ENCODE measurements around the gene ISLR2. TPM values are rescaled to one million over a fixed set of nuclear protein-coding genes. Genes with fewer than 3 reads are reported as not detected.

Gene ISLR2
- total and polyA plus RNA-seq, 2 donors (not counting 3 experiments of a cell fraction or from before 2014, with no cell fraction given): not detected

DNA sequence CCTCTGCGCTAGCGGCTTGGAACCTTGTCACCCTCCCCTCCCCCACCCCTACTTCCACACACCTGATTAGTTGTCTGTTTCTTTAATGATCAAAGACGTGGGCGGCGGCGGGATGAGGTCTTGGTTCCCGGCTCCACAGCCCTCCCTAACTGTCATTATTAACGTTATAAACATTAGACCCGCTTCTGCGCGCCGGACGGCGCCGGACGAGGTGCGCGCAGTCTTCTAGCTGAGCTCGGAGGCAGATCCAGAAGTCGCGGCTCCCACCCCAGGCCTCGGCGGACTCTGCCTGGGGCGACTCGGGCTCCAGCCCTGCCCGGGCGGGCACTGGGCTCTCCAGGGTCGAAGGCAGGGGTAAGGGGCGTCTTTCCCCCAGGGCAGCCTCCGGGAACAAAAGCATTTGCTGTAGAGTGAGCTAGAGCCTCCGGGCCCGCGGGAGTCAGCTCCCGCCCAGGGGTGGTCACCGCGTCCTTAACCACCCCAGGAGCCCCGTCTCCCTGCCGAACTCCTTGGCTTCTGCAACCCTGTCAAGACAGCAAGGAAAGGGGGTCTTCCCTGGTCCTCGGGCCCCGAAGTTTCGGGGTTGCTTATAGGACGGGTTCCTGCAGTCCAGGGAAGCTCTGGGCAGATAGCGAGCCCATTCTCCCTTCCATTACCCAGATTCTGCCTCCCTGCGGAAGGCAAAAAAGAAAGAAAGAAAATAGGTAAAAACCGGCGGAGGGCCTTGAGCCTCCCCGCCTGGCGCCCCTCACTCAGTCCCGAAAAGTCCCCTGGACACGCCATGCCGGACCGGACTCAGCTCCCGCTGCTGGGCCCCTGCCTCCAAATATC is 2.2 kb upstream of the ISLR2 start:
- no peak overlapping the region for H2AFZ ChIP-seq (ENCODE audit: low read depth, low read length)
- no peak overlapping the region for H3K9ac ChIP-seq (replicated peaks; ENCODE audit: extremely low read depth, insufficient read depth, low read length)
- no peaks in the 10 kb centered on the region for H3K79me2 ChIP-seq (ENCODE audit: control insufficient read depth, insufficient read depth, low read length)
- H3K36me3 ChIP-seq (ENCODE audit: control insufficient read depth in 2 of 2, extremely low read depth in 1 of 2, insufficient read depth in 2 of 2, low read length in 2 of 2): no peaks in the 10 kb centered on the region
- no peak overlapping the region for H3K27ac ChIP-seq (ENCODE audit: insufficient read depth, low read depth, low read length)
- peaks cover 4% of the 10 kb centered on the region for H3K4me1 ChIP-seq (ENCODE audit: control insufficient read depth, extremely low read depth, insufficient read depth, low read length)
- TF ChIP-seq POLR2A (IDR thresholded peaks at IDR 0.05; ENCODE audit: low read depth, low read length) (no peak), EZH2 (IDR thresholded peaks at IDR 0.05; ENCODE audit: borderline replicate concordance, low read depth, low read length, severe bottlenecking) (peak; percentile 77)
- ChIA-PET CTCF (interaction anchor here (0.6 to 3.7 kb wide), 14 partner anchors 10 to 443 kb away, joined by 3 to 115 read pairs (median 6); no protein-coding TSS in a partner anchor), POLR2A (interaction anchor here (0.6 kb wide), 1 partner anchor 192 kb away, joined by 3 read pairs; no protein-coding TSS in a partner anchor)
- no peaks in the 10 kb centered on the region for H3K9me3 ChIP-seq (replicated peaks; ENCODE audit: control insufficient read depth, insufficient read depth, low read length)
- intact Hi-C loops (cut with micrococcal nuclease): loop anchor here (1.0 to 2.0 kb wide), 3 partner anchors 175 to 194 kb away; no protein-coding TSS in a partner anchor
- no TSS peak for BruUV-seq (replicated peaks)
- DNase-seq (ENCODE audit: low read depth, low spot score) (no peak), FAIRE-seq (no peak)
- no peak overlapping the region for H3K4me2 ChIP-seq (ENCODE audit: insufficient read depth, low read length)
- no peaks in the 10 kb centered on the region for H3K9me1 ChIP-seq (replicated peaks; ENCODE audit: control insufficient read depth, extremely low read depth, insufficient read depth, low read length)
- H3K4me3 ChIP-seq (replicated peaks in 1 of 3; ENCODE audit: insufficient read depth in 1 of 3, low read depth in 1 of 3, low read length in 3 of 3): peak overlapping the region in 1 of 3 experiments; percentile 14
- H4K20me1 ChIP-seq (replicated peaks; ENCODE audit: control insufficient read depth, extremely low read depth, insufficient read depth, low read length): no peaks in the 10 kb centered on the region
- dilution Hi-C loops (cut with MboI; ENCODE audit: extremely low pct_ligation_motif_present, low sequenced_read_pairs): no loop called here
- H3K27me3 ChIP-seq (ENCODE audit: control insufficient read depth in 2 of 2, insufficient read depth in 2 of 2, low read length in 2 of 2): peaks cover 62 to 78% of the 10 kb centered on the region in 2 experiments

DNA sequence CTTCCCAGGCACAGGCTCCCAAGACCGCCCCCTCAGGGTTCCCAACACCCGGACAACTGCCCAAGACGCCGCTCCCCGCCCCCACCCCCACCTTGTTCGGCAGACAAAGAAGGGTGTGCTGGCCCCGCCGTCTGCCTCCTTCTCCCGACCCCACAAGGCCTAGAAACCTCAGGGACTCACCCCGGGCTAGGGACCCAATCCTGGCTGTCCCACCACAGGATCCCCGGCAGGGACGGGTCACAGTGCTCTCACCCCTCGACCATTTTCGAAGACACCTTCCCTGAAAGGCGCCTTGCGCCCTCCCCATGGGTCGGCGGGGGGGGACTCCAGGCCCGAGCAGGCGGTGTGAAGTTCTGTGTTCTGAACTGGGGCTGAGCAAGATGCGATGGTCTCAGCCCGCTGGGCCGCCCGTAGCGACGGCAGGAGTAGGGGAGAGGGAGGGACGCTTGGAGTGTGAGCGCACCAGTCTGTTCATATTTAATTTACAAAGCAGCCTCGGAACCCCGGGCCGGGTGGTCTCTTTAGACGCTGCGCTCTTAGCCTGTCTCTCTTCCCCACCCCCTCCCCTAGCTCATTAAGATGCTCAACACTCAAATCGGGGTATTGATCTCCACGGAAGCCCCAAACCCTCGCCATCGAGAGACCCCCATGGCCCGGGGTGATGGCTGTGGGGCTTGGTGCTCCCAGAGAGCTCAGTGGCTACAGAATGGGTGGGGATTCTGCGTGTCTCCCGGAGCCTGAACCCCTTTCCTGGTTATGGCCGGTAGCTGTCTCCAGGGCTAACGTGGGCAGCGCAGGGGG is 1.4 kb upstream of the ISLR2 start:
- Histone ChIP-seq H4K20me1 (replicated peaks; ENCODE audit: control insufficient read depth, extremely low read depth, insufficient read depth, low read length) (no peaks in the 10 kb centered on the region), H3K4me1 (ENCODE audit: control insufficient read depth, extremely low read depth, insufficient read depth, low read length) (peaks cover 4% of the 10 kb centered on the region), H3K9me1 (replicated peaks; ENCODE audit: control insufficient read depth, extremely low read depth, insufficient read depth, low read length) (no peaks in the 10 kb centered on the region), H3K9ac (replicated peaks; ENCODE audit: extremely low read depth, insufficient read depth, low read length) (no peak overlapping the region), H3K79me2 (ENCODE audit: control insufficient read depth, insufficient read depth, low read length) (no peaks in the 10 kb centered on the region), H3K4me3 (replicated peaks in 1 of 3; ENCODE audit: insufficient read depth in 1 of 3, low read depth in 1 of 3, low read length in 3 of 3) (no peak overlapping the region), H3K27ac (ENCODE audit: insufficient read depth, low read depth, low read length) (no peak overlapping the region), H3K4me2 (ENCODE audit: insufficient read depth, low read length) (no peak overlapping the region), H3K9me3 (replicated peaks; ENCODE audit: control insufficient read depth, insufficient read depth, low read length) (no peaks in the 10 kb centered on the region), H3K27me3 (ENCODE audit: control insufficient read depth in 2 of 2, insufficient read depth in 2 of 2, low read length in 2 of 2) (peaks cover 63 to 79% of the 10 kb centered on the region in 2 experiments), H2AFZ (ENCODE audit: low read depth, low read length) (no peak overlapping the region), H3K36me3 (ENCODE audit: control insufficient read depth in 2 of 2, extremely low read depth in 1 of 2, insufficient read depth in 2 of 2, low read length in 2 of 2) (no peaks in the 10 kb centered on the region)
- ChIA-PET POLR2A (interaction anchor here (0.6 kb wide), 1 partner anchor 192 kb away, joined by 3 read pairs; no protein-coding TSS in a partner anchor), CTCF (interaction anchor here (0.6 to 3.7 kb wide), 16 partner anchors 9 to 443 kb away, joined by 3 to 115 read pairs (median 5); no protein-coding TSS in a partner anchor)
- DNase-seq (ENCODE audit: low read depth, low spot score) (no peak), FAIRE-seq (no peak)
- no TSS peak for BruUV-seq (replicated peaks)
- dilution Hi-C loops (cut with MboI; ENCODE audit: extremely low pct_ligation_motif_present, low sequenced_read_pairs) (no loop called here), intact Hi-C loops (cut with micrococcal nuclease) (loop anchor here (1.0 kb wide), 2 partner anchors 178 to 193 kb away; no protein-coding TSS in a partner anchor)
- TF ChIP-seq JUN (IDR thresholded peaks at IDR 0.05; ENCODE audit: borderline replicate concordance, insufficient read depth, insufficient read length, low read depth) (no peak), EZH2 (IDR thresholded peaks at IDR 0.05; ENCODE audit: borderline replicate concordance, low read depth, low read length, severe bottlenecking) (peak; percentile 72)
